KMS-11 (cell line): Measurements from ENCODE around the gene RAB38.

Experiments
- H2AFZ ChIP-seq: fragments of 200-600 bp; sonication (generic); 2 replicates; pipeline ENCODE4 v1.6.1; 2016; ENCODE audit warnings: antibody characterized with exemption, mixed run types, low read depth
- H3K27ac ChIP-seq: fragments of 200-600 bp; sonication (generic); 2 replicates; pipeline ENCODE4 v1.6.1; 2016; ENCODE audit warnings: mild to moderate bottlenecking, mixed run types
- H3K27me3 ChIP-seq: fragments of 200-600 bp; sonication (generic); 2 replicates; pipeline ENCODE4 v1.6.1; 2017; ENCODE audit warnings: mild to moderate bottlenecking, low read depth, mixed run types, moderate library complexity; ENCODE audit not compliant: insufficient read depth
- H3K36me3 ChIP-seq: fragments of 200-600 bp; sonication (generic); 2 replicates; pipeline ENCODE4 v1.6.1; 2017; ENCODE audit warnings: mild to moderate bottlenecking, mixed run types; ENCODE audit not compliant: insufficient read depth
- H3K4me1 ChIP-seq: fragments of 200-600 bp; sonication (generic); 2 replicates; pipeline ENCODE4 v1.6.1; 2016; ENCODE audit warnings: mild to moderate bottlenecking, low read depth, mixed run types; ENCODE audit not compliant: poor library complexity, severe bottlenecking
- H3K4me2 ChIP-seq: fragments of 200-600 bp; sonication (generic); 2 replicates; pipeline ENCODE4 v1.7.0; 2016; ENCODE audit warnings: mild to moderate bottlenecking, mixed run types
- H3K4me3 ChIP-seq: fragments of 200-600 bp; sonication (generic); IDR thresholded peaks from 2 replicates; pipeline ENCODE4 v1.6.1; 2017; ENCODE audit warnings: low read depth, low read length, mixed read lengths; ENCODE audit not compliant: insufficient read depth
- H3K79me2 ChIP-seq: fragments of 200-600 bp; sonication (generic); 2 replicates; pipeline ENCODE4 v1.6.1; 2016; ENCODE audit warnings: low read depth, mixed run types; ENCODE audit not compliant: insufficient read depth
- H3K9ac ChIP-seq: fragments of 200-600 bp; sonication (generic); 2 replicates; pipeline ENCODE4 v1.6.1; 2016; ENCODE audit warnings: mild to moderate bottlenecking, mixed run types
- H4K20me1 ChIP-seq: fragments of 200-600 bp; sonication (generic); 2 replicates; pipeline ENCODE4 v1.6.1; 2016; ENCODE audit warnings: mild to moderate bottlenecking, mixed run types; ENCODE audit not compliant: insufficient read depth
- CTCF ChIP-seq: fragments of 200-600 bp; sonication (generic); conservative IDR thresholded peaks from 2 replicates; pipeline ENCODE4 v1.6.1; 2017; ENCODE audit warnings: low read depth, mild to moderate bottlenecking, antibody characterized with exemption, low read length, moderate library complexity, mixed read lengths

The RAB38 gene

GRCh38 chr11:88173956-88174355 is 1.3 kb downstream of the RAB38 start:
- Histone ChIP-seq H3K9ac (no peak overlapping the region), H3K27me3 (no peaks in the 10 kb centered on the region), H3K4me3 (no peak overlapping the region), H4K20me1 (no peaks in the 10 kb centered on the region), H3K79me2 (no peaks in the 10 kb centered on the region), H3K36me3 (no peaks in the 10 kb centered on the region), H3K27ac (no peak overlapping the region), H3K4me2 (no peak overlapping the region), H3K4me1 (peaks cover under 1% of the 10 kb centered on the region), H2AFZ (no peak overlapping the region)
- no peak for TF ChIP-seq CTCF

GRCh38 chr11:88171982-88172381 is 3.3 kb downstream of the RAB38 start:
- Histone ChIP-seq H3K27me3 (no peaks in the 10 kb centered on the region), H3K4me3 (no peak overlapping the region), H3K79me2 (no peaks in the 10 kb centered on the region), H3K36me3 (no peaks in the 10 kb centered on the region), H2AFZ (no peak overlapping the region), H3K4me1 (no peaks in the 10 kb centered on the region), H3K27ac (no peak overlapping the region), H3K4me2 (no peak overlapping the region), H4K20me1 (no peaks in the 10 kb centered on the region), H3K9ac (no peak overlapping the region)
- TF ChIP-seq CTCF = no peak

GRCh38 chr11:88170673-88171072 is 4.6 kb downstream of the RAB38 start:
- Histone ChIP-seq H3K27me3 (no peaks in the 10 kb centered on the region), H3K4me3 (no peak overlapping the region), H3K4me1 (no peaks in the 10 kb centered on the region), H3K27ac (no peak overlapping the region), H3K9ac (no peak overlapping the region), H3K36me3 (no peaks in the 10 kb centered on the region), H4K20me1 (no peaks in the 10 kb centered on the region), H3K79me2 (no peaks in the 10 kb centered on the region), H3K4me2 (no peak overlapping the region), H2AFZ (no peak overlapping the region)
- no peak for TF ChIP-seq CTCF

GRCh38 chr11:88169881-88170280 is 5.4 kb downstream of the RAB38 start:
- no peak overlapping the region for H3K4me2 ChIP-seq
- no peaks in the 10 kb centered on the region for H3K4me1 ChIP-seq
- H3K27ac ChIP-seq = no peak overlapping the region
- TF ChIP-seq CTCF = no peak
- no peaks in the 10 kb centered on the region for H3K36me3 ChIP-seq
- H3K4me3 ChIP-seq = no peak overlapping the region
- H4K20me1 ChIP-seq = no peaks in the 10 kb centered on the region
- no peak overlapping the region for H3K9ac ChIP-seq
- H2AFZ ChIP-seq = no peak overlapping the region
- no peaks in the 10 kb centered on the region for H3K79me2 ChIP-seq
- H3K27me3 ChIP-seq = no peaks in the 10 kb centered on the region

GRCh38 chr11:88169471-88169870 is 5.8 kb downstream of the RAB38 start:
- H3K9ac ChIP-seq = no peak overlapping the region
- H3K4me2 ChIP-seq = no peak overlapping the region
- H3K79me2 ChIP-seq = no peaks in the 10 kb centered on the region
- no peak overlapping the region for H2AFZ ChIP-seq
- no peaks in the 10 kb centered on the region for H3K36me3 ChIP-seq
- no peaks in the 10 kb centered on the region for H4K20me1 ChIP-seq
- H3K4me1 ChIP-seq = no peaks in the 10 kb centered on the region
- TF ChIP-seq CTCF = no peak
- no peaks in the 10 kb centered on the region for H3K27me3 ChIP-seq
- H3K27ac ChIP-seq = no peak overlapping the region
- H3K4me3 ChIP-seq = no peak overlapping the region
